Measurements from ENCODE around the gene ST6GALNAC4.

The ST6GALNAC4 gene

DNA sequence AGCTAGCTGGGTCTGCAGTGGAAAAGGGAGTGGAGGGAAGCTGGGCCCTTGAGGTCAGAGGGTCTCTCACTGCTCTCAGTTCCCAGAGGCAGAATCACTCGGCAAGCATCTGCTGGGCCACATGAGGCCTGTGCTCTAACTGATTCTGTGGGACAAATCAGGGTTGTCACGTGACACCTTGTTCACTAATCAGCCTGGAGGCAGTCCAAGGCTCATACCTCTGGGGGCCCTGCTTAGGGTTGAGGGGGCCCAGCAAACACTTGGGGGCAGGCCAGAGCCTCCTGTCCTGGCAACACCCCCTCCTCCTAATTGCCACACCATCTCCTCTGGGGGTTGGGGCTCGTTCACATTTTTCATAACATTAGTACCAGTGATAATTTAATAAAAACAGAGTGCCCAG is 29.9 kb upstream of the ST6GALNAC4 start:
- DNase-seq (ENCODE audit: low read depth), result no peak

DNA sequence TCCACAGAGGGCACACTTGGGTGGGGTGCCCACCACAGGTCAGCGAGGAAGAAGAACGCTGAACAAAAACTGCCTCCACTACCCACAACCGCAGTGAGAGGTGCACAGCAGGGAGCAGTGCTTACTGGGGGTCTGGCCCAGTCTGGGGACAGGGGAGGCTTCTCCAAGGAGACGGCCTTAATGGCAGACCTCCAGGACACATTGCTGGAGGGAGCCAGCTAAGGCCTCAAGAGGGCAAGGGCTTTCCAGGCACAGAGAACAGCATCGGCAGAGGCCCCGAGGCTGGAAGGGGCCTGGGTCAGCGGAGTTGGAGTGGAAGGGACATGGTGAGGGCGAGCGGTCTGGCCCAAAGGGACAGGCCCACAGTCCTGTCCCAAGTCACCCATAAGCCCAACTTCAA is 29.1 kb upstream of the ST6GALNAC4 start:
- DNase-seq (ENCODE audit: low read depth), result no peak

DNA sequence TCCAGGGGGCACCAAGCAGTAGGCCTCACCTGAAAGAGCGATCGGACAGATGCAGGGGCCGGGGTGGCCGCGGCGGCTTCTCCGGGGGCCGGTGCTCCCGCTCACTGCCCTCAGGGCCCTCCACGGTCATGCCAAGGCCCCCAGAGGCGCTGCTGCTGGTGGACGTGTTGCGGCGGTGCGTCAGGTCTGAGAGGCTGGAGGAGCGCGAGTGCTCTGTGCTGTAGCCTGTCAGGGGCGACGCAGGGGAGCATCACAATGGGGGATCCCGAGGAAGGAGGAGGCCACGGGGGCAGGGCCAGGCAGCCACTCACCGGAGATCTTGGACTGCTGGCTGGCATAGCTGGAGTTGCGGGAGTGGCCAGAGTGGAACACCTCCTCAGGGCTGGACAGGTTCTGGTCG is 28.5 kb upstream of the ST6GALNAC4 start:
- DNase-seq (ENCODE audit: low read depth), result no peak

DNA sequence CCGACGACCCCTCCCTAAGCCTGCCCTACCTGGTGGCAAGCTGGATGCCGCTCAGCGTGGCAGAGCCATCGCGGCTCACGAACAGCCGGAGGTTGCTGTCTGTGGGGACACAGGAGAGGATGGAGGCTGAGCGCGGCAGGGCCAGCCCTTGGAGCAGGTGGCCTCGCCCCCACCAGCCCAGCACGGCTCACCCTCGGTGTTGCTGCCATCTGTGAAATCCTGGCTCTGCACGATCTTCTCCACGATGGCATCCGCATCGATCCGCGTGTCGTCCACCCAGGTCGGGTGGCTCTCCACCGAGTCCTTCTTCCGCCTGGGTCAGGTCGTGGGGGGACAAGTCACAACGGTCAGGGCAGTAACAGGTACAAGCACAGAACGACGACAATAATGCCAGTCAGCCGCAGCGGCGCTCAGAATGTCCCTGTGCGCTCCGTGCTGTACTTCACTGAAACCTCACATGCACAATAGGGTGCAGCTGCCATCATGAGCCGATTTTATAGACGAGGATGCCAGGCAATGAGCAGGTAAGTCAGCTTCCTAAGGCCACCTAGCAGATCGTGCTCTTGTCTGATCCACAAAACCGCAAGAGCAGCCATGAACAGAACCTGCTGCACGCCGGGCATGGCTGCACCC is 27.9 kb upstream of the ST6GALNAC4 start:
- no peak for DNase-seq (ENCODE audit: low read depth)

DNA sequence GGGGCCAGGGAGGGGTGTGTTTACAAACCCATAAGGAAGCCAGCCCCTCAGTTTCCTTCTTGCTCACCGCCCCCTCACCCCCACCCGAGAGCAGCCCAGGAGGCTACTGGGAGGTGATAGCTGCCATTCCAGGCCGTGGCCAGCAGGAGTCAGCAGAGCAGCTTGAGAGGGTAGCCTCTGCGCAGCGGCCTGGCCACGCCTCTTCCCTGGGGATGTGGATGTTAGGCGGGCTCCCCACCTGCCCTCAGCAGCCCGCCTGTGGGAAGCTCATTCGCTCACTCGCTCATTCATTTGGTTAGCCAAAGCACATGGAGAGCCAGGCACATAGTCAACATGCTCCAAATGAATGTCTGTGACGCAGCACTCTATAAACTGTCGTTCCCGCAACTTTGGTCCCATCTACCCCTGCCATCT is 26.9 kb upstream of the ST6GALNAC4 start:
- peak; percentile 55 for DNase-seq (ENCODE audit: low read depth)

DNA sequence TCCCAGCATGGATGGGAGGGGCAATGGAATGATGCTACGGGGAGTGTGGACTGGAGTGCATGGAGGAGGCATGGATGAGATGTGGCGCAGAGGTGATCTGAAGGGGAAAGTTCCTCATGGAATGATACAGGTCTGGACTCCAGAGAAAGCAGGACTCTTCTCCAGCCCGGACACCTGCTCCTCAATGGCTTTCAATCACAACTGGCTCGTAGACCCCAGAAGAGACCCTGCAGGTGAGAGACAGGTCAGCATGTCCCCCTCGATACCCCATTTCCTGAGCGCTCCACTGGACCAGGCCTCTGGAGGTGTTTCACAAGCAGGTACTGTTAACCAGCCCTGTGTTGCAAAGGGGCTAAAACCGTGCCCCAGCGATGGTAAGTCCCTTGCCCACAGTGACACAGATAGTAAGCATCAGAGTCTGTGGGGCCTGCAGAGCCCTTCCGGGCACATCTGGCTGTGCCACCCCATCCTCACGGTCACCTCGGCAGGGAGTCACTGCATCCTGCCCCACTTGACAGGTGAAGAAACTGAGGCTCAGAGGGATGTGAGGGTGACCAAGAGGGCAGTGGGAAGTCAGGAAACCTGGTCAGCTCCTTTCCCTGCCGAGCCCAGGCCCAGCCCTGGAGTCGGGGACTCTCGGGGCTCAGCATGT is 26.3 kb upstream of the ST6GALNAC4 start:
- no peak for DNase-seq (ENCODE audit: low read depth)

DNA sequence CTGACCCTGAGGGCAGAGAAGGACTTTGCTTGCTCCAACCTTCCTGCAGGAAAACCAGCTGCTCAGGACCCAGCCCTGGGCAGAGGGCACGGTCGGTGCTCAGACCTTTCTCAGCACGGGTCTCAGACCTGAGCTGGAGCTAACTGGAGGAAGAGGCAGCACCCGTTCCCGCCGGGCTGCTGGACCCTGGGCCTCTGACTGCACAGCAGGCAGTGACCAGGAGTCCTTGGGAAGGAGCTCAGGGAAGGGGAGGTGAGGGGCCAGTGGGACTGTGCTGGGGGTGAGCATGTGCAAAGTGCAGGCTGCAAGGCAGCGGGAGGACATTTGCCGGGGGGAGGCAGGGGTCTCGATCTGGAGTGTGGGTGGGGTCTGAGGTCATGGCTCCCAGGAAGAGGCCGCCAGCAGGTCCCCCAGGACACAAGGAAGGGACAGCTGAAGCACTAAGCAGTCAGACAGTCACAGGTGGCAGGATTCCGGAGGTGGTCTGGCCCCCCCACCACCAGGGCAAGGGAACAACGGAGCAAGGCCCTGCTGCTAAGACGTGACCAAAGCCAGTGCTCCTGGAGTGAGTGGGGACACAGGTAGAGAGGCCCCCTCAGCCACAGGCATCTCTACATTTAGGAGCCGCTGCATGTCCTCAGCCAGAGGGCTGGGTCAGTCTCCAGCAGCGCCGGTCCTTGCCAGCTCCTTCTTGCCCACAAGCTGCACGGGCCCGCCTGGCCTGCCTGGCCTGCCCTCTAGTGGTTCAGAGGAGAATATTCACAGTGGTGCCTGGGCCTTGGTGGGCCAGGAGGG is 25.6 kb upstream of the ST6GALNAC4 start:
- no peak for DNase-seq (ENCODE audit: low read depth)

DNA sequence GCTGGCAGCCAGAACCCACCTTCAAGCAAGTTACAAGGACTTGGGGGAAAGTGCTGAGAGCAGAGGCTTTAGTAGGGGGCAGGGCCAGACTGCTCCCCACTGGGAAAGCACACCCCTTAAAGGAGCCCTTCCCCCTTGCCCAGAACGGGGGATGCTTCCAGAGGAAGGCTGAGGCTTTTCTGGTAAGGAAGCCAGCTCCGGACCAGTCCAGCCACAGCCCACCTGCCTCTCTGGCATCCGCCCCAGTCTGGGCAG is 25.0 kb upstream of the ST6GALNAC4 start:
- no peak for DNase-seq (ENCODE audit: low read depth)

DNA sequence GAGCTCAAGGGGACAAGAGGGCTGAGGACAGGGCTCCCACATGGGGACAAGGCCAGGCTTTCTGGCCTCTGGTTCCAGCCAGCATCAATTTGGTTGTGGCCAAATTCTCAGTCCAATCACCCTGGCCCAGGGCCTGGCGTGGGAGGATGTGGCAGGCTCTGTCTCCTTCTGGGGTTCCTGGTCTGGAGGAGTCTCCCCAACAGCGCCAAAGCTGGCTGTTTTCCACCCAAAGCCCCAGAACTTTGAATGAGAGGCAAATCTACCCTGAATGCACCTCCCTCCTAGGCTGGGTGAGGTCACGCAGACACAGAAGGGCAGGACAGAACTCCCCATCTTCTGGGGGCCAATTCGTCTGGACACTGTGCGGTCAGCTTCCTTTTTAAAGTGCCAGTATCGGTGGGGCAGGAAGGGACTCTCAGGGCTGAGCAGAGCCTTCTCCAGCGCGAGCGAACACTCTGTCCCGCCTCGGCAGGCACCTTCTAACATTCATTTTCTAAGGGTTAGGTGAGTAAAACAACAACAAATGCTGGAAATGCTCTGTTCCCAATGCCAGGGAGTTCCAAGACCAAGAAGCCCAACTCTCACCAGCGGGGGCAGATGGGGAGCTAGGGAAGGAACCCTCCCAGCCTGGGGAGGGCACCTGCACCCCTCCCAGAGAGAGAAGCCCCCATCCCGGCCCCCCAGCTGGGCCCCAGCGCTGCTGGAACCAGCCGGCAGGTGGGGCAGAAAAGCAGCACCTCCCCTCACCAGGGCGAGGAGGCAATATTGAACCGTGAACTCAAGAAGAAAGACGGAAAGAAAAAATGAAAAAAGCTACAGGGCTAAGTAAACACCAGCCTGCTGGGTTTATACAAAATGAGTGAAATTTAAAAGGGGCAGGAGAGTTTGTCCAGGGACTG is 24.5 kb upstream of the ST6GALNAC4 start:
- no peak for DNase-seq (ENCODE audit: low read depth)

DNA sequence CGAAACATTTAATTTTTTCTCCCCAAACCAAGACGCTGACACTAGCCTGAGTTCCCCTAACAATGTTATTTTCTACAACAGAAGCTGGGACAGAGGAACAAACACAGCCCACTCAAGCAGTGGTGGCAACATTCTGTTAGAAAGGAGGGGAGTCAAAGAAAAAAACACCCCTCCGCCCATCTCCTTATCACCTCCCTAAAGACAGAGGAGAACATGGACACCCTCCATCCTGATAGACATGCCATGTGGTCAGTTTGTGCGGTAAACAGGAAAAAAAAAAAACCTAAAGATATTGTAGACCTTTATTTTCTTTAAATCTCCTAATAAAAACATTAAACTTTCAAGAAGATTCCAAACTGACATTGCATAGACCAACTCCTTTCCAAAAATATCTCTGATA is 23.8 kb upstream of the ST6GALNAC4 start:
- DNase-seq (ENCODE audit: low read depth), result no peak

DNA sequence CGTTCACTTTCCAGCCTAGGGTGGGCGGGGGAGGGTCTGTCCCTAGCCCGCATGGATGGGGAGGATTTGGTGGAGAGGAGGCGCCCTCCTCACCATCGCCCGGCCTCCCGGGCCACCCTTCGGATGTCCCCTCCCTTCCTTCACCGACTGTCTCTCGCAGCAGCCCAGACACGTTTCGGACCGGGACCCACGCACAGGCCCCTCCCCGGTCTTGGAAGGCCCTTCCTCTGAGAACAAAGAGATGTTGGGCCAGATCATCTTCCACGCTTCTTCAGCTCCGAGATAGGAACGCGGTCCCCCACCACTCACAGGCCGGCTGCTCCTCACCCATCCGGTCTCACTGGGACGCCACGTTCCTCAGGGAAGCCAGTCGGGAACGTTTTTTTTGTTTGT is 21.5 kb upstream of the ST6GALNAC4 start:
- no peak for DNase-seq (ENCODE audit: low read depth)

DNA sequence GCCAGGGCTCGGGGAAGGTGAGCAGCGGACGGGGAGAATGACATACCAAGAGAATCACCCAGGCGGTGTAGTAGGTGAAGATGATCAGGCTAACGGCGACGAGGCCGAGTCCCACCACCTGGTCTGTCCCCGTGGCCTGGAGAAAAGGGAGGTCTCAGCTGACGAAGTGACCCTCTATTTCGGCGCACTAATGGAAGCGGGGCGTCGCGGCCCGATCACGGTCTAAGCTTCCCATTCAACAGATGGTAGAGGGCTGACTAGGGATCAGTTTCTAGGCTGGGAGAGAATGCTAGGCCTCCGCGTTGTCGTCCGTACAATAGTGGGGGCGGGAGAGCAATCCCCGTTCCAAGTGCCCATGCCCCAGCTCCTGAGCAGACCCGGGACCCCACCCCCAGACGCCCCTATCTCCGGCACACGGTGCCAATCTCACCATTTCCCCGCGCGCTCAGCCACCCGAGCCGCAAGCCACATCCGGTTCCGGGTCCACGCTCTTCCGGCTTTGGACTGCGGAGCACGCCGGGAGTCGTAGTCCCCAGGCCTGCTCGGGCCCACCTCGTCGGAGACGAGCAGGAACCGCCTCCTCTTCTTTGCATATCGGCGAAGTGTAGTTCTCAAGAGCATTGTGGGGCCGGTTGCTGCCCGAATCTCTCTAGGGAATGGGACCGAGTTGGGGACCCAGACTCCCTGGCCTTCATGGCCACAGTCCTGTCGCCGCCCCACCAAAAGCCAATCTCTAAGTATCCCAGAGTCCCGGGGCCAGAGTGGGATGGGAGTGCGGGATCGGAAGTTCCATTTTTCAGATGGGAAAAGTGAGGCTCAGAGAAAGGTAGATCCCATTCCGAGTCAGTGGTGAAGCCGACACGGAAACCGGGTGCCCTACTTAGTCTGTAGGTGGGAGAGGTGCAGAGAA is 20.8 kb upstream of the ST6GALNAC4 start, which contains the start of gene DPM2:
TSS of gene DPM2 (minus strand) at position 467 of the 910 bp plus-strand sequence. CDS start at position 433, 34 bp downstream.
- DNase-seq (ENCODE audit: low read depth), result peak; percentile 73

DNA sequence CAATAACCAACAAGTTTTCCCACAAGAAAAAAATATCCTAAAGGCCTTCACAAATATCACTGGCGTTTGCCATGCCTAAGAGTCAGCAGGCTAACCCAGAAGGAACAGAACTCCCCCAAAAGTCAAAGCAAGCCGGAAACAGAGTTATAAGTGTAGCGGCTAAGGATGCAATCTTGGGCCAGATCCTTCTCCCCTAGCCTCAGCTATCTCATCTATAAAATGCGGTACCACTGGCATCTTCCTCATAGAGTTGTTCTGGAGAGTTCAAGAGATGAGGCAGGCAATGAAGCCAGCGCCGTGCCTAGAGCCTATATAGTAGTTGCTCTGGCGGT is 20.2 kb upstream of the ST6GALNAC4 start:
- no peak for DNase-seq (ENCODE audit: low read depth)

DNA sequence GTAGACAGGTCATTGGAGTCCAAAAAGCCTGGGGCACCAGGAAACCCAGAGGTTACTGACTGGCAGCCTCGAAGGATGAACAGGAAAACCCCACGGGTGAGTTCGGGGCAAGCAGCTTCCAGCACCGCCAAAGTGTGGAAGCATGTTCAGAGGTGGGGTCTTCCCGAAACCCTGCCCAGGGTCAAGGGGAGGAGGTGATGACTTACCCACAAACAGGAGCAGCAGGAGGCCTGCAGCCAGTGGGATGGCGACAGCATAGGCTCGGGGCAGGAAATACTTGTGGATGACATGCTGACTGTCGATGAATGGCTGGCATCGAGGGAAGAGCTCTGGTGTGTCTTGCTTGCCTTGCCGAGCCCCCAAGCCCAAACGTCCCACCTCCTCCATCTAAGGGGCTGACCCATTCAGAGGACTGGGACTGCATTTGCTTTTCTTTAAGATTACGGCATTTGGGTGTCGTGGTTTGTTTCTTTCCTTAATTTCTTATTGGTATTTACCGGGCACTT is 19.6 kb upstream of the ST6GALNAC4 start:
- no peak for DNase-seq (ENCODE audit: low read depth)

DNA sequence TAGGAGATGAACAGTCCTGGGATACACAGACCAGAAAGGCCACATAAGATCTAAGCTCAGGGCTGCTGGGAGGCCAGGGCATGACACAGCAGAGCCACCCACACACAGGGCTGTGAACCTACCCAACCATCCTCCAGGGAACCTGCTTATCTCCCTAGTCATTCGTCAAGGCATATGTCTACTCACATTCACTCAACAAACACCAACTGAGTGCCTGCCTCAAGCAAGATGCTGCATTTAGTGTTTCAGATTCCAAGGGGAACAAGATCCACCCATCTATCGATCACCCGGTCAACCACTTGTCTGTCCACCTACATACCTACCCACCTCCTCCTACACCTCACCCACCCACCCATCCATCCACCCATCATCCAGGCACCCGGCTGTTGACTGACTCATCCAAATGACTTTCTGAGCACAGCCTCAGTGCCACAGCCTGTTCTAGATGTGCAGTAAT is 19.0 kb upstream of the ST6GALNAC4 start:
- DNase-seq (ENCODE audit: low read depth), result no peak

DNA sequence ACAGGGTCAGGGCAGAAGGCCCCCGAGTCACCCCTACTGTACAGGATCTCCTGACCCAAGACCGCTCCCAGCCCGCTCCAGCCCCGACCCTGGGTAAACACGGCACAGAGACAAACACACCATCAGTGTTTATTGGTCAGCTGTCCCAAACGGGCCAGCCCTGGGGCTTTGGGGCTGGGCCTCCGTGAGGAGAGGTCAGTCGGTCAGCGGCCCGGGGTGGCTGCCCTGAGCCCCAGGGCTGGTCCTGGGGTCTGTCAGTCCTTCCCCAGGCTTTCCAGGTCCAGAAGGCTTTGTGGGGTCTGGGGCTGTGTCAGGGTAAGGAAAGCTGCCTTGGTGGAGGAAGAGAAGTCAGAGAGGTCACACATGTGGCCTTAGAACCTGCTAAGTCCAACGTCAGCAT is 18.1 kb upstream of the ST6GALNAC4 start:
- no peak for DNase-seq (ENCODE audit: low read depth)

DNA sequence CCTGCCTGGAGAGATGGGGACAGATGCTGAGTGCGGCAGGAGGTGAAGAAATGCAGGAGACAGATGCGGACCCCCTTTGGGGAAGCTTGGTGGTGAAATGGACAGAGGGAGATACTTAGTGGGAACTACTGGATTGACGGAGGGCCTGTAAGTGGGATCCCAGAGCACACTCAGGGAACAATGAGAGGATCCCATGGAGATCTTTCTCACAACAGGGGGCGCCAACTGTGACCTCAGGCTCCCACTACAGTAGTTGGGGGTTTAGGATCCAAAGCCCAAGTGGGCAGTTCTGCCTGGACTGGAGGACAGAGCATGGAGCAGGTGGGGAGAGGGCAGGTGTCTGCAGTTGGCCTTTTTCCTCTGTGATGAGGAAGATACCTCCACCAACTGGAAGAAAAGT is 17.4 kb upstream of the ST6GALNAC4 start:
- DNase-seq (ENCODE audit: low read depth), result no peak

DNA sequence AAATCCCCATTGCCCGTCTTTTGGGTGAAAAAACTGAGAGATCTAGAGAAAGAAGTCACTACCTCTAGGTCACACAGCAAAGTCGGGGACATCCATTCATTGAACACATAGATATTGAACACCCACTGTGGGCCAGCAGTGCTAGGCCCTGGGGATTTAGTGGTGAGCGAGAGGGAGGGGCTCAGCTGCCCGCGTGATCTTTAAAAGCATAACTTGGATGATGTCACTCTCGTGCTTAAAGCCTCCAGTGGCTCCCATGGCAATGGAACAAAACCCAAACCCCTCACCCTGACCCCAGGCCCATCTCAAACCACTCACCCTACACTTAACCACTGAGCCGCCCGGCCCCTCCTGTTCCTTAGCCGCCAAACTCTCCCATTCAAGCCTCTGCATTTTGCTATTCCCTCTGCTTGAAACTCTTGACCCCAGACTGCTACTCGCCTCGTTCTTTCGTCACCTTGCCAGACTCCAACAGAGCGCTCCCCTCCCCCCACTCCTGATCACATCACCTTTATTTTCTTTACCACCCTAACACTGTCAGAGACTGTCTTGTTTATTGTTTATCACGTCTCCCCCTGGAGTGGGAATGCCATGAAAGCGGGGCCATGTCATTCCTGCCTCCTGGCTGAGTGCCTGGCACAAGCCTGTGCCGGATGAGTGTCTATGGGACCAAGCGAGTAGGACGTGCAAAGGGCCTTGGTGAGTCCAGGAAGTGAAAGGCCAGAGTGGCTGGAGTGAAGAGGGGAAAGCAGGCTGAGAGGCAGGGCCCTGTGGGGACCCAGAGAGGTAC is 14.4 kb upstream of the ST6GALNAC4 start:
- no peak for DNase-seq (ENCODE audit: low read depth)

DNA sequence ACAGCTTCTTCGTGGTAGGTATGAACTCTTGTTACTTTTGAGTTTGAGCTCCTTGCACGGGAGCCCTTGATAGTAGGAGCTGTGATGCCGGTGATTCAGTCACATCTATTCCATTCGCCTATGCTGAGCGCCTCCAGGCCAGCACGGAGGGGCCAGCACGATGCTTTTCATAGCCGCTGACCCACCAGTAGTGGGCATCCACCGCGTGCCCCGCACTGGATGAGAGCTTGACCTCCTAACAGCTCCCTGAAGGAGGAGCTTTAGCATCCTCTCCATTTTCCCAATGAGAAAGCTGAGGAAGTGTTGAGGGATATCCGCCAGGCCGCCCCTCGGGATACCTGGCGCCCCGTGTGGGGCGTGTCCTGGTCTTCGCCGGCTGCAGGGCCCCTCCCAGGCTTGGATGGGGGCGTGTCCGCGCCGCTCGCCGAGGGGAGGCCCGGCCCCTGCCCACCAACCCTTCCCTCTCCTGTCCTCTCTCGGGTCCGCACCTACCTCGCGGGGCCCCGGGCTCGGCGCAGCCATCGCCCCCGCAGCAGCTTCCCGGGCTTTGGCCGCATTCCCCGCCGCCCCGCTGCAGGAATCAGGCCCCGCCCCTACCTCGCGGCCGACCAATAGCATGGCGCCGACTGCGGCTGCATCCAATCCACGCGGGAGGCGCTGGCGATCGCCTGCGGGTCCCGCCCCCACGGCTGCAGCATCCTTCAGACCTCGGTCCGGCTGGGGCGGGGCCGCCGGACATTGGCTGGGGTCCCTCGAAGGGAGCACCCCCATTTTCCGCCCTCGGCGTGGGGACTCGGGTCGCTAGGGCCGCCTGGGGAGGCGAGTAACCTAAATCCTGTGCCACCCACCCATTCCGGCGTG is 13.6 kb upstream of the ST6GALNAC4 start, which contains the start of gene PIP5KL1:
TSS of gene PIP5KL1 (minus strand) at position 547 of the 861 bp plus-strand sequence. CDS start at position 522, 25 bp downstream.
- no peak for DNase-seq (ENCODE audit: low read depth)
